ENCODE measurements around the gene KLC4.

The KLC4 gene

DNA sequence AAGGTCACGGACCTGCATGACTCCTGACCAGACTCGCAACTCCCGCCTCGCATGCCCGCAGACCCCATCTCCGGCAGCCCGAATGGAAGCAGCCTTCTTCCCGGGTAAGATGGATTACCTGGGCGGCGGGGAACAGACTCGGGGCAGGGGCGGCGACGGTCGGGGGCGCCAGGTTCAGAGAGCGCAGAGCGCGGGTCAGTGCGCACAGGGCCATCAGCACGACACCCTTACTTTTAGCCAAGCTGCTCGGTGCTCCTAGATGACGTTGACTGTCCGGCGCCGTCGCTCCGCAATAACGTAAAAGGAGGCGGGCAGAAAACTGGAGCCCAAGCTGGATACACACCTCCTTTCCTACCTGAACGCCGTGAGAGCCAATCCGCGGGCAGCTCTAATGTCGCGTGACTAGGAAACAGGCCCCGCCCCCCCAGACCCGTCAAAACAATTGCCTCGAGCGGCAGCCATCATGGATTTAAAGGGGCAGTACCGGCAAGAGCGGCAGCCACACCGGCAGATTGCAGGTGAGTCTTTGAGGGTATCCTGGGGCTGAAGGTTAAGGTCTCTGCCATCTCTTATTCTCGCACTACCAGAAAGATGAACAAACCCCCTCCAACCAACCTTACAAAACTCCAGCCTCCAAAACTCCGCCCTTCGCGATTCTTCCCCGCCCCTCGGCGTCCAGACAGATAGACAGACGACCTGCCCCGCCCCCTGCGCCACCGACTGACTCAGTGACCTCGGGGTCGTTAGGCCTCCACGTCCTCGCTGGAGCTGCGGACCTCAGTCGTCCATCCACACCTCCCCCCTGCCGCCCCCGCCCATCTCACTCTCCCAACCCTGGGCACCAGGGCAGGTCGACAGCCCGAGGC, at the start of gene KLC4, which contains the start of gene MRPL2:
Gene KLC4, plus strand, starts transcription at position 464 of the 866 bp plus-strand sequence. CDS start 1,705 bp downstream, outside the sequence.
Gene MRPL2, minus strand, starts transcription at position 267 of the 866 bp plus-strand sequence. Its CDS starts 53 bp downstream, at position 214.
- DNase-seq, result peak; percentile 98

DNA sequence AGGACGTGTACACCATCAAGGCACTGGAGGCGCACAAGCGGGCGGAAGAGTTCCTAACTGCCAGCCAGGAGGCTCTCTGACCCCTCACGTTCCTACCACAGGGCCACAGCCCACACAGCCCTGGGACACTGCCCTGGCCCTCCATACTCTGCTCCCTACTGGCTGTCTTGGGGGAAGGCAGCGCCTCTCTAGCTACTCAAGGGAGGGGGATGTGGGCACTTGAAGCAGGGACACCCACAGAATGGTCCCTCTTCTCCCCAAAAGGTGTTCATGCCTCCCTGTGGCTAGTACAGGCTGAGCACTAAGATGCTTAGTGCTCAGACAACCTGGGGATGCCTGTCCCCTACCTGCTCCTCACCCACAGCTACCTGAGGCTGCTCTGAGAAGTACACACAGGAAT, 48.2 kb upstream of the KLC4 start:
- DNase-seq, result no peak

DNA sequence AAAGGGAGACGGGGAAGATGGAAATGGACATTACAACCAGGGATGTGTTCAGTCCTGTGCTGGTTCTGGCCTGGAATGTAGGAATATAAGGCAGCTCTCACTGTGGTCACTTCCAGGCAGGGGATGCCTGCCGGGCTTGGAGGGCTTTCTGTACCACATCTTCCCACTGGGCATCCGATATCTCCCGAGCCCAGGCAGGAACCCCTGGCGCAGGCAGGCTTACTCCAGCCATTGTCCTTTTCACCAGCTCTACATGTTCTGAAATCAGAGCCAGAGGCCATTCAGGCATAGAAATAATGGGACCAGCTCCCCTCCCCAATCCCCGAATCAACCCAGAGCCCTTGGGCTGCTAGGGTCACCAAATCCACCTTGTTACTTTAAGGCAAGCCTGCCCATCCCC, 47.1 kb upstream of the KLC4 start:
- no peak for DNase-seq

DNA sequence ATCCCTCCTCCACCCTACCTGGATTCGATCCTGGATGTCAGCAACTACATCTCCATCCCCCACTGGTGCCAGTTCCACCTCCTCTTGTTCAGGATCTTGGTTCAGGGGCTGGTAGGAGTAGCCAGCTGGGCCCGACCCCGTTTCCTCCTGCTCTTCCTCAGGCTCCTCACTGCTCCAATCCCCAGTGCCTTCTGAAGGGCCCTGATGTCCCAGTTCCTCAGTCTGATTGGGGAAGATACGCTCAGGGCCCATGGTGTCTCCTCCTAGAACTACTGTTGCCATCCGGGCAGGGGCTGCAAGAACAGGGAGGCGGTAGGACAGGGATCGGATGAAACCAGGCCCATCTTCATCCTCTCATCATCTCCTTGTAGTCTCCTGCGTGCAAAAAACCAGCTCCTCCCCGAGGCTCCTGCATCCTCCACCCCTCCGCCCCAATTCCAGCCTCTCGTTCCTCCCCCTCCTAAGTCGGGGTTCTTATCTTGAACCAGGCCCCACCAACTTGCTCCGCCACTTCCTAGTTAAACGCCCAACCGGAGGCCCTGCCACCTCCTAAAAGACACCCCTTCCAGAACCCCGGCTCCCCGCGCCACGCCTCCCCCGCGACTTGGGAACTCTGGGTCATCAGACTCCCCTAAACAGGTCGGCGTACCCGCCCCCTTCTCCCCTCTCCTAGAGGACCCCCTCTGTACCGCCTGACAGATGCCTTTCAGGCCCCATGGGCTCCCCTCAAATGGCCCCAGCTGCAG, 46.2 kb upstream of the KLC4 start:
- no peak for DNase-seq

DNA sequence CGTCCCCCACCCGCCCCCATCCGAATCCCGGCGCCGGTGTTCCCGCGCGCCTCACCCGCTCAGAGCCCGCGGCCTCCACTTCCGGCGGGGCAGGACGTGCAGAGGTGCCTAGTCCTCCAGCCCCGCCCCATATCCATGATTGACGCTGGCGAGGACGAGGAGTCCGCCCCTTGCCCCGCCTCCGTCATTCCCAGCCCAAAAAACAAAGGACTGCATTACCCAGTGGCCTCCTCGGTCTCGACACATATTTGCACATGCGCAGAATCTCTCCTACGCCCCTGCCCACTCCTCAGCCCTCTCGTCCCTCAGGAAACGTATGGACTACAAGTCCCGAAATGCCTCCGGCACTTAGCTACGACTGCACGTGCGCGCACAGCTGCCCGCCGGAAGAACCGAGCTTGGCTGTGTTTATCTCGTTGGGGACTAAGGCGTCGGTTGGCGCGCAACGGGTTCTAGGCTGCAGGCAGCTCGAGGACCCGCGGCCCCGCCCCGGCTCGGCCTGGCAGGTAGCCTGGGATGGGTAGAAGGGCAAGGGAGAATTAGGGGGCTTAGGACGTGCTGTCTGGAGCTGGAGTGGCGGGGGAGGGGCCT, 45.5 kb upstream of the KLC4 start, which contains the start of the genes KLHDC3 and MEA1:
Gene KLHDC3, plus strand, starts transcription at position 407 of the 591 bp plus-strand sequence. CDS start 2,944 bp downstream, outside the sequence.
Gene MEA1, minus strand, starts transcription at position 104 of the 591 bp plus-strand sequence. CDS start 133 bp downstream, outside the sequence.
- peak; percentile 100 for DNase-seq

DNA sequence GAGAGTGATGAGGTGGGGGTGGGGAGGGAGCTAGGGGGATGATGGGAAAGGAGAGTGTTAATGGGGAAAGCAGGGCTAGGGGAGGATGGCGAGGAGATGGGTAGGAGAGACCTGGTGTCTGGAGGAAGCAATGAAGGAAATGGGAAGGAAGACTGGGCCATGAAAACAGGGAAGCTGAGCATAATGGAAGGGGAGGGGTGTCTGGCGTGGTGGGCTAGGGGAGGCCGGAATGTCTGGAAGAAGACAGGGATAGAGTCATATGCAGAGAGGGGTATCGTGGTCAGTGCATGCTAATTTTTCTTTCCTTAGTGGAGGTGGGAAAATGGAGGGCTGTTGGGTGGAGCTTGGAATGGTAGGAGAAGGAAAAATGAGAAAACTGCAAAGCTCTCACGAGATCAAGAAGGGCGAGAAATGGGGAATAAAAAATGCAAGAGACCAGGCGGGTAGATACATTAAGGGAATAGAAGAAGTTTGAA, 45.0 kb upstream of the KLC4 start:
- no peak for DNase-seq

DNA sequence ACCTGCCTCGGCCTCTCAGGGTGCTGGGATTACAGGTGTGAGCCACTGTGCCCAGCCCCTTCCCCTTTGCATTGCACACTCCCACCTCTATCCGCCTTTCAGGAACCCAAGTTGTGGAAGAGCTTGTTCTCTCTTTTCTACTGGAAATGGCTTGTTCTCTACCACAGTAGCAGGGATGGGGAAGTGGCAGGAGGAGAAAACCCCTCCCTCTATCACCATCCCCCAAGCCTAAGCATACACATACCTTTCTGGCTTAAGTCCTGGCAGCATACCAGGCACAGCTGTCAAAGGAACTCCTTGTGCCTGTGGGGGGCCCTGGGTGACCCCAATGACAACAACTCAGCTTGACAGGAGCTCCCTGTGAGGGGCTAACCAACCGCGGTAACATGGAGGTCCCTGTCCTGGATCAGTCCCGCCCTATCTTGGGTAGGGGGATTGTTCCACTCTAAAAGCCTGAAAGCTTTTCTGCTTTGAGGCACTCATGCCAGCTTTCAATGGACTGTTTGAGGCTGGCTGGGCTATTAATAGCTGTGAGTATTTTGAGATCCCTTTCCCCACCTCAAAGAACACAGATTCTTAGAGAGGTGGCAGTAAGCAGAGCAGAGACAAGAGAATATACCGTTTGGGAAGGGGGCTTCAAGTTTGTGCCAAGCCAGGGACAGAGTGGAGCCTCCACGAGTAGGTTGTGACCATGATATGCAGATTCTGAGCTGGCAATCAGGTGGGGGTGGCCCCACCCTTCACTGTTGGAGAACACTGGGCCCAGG, 43.1 kb upstream of the KLC4 start:
- DNase-seq, result no peak

DNA sequence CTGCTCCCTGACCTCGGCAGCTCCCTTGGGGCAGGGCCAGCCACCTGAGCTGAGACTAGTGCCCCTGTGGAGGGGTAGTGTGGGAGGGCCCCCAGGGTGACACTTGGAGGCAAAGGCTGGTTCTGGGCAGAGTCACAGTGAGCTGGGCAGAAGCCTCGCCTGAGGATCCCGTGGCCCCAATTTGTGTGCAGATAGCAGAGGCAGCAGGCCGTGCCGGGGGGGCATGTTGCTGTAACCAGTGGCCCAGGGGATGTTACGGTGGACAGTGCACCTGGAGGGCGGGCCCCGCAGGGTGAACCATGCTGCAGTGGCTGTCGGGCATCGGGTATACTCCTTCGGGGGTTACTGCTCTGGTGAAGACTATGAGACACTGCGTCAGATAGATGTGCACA, 42.5 kb upstream of the KLC4 start:
- DNase-seq, result no peak

DNA sequence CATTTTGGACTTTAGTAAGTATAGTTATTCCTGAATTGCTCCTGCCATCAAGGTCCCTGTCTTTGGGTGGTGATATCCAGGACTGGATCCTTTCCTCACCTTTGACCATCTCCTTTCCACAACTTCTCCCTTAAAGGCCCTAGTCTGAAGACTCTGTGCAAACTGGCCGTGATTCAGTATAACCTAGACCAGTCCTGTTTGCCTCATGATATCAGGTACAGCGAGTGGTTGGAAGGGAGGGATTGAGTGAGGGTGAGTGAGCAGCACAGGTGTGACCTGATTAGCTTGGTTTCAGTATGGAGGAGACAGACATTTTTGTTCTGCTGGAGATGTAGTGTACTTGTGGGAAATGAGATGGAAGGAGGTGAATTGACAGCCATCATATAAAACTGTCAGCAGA, 40.3 kb upstream of the KLC4 start:
- DNase-seq, result no peak

DNA sequence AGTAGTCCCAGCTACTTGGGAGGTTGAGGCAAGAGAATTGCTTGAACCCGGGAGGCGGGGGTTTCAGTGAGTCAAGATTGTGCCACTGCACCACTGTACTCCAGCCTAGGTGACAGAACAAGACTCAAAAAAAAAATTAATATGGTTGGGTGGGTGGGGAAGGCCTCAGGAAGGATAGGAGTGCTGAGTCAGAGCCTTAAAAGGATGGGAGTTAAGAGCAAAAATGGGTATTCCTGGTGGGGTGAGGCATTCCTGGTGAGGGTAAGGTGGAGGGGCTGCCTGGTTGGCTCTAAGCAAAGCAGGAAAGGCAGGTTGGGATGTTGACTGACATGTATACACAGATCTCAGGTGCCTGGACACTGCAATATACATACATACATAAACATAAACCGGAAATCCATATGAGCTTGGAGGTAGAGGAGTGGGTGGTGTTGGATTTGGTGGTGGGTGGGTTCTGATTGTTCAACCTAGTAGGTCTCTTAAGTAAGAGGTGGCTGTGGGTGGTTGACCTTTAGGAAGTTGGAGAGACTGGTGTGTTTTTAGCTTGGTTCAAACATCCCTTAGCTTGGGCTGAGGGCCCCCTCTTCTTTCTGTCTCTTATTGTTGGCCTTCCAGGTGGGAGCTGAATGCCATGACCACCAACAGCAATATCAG, 39.3 kb upstream of the KLC4 start:
- no peak for DNase-seq

DNA sequence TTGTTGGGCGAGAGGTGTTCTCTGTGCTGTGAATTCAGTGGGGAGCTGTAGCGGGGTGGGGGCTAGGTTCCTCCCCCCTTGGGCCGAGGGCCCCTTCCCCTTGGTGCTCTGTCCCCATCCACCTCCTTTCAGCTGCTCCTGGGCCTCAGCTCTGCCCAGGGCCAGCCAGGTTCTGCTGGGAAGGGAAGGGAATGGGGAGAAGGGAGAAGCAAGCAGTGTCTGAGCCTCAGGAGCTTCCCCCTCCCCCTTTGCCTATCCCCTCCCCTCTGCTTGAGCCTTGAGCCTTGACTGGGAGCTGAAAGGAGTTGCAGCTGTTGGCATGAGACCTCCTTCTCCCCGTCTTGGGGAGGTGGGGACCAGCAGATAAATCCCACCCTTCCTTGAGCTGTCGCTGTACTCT, 38.6 kb upstream of the KLC4 start:
- DNase-seq, result no peak

DNA sequence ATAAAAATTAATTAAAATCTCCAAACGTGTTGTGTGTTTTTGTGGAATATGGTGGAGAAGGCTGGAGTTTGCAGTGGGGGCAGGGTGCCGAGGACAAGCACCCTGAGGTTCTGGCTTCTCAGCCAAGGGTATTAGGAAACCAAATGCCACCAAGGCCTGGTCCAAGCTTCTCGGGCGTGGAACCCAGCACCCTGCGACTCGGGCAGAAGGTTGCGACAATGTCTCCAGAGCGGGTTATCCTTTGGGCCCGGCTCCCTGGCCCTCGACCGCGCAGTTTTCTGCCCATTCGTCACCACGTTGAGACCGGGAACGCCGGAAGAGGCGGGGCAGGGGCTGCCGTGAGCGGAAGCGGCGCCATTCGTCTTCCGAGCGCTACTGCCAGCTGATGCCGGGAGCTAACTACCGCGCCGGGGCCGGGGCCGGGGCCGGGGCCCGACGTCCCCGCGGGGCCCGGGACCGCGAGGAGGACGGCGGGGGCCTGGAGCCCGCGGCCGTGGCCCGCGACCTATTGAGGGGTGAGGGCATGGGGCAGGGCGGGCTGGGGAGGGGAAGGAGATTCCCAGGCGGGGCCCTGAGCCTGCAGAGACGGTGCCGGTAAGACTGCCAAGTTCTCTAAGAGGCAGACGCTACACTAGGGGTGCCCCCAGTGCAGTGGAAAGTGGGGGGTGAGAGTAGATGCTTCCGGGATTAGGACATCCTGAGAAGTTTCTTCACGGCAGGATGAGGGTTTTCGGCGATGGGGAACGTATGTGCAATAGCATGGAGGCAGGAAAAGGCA, 38.0 kb upstream of the KLC4 start, which contains the start of gene RRP36:
Gene RRP36, plus strand, starts transcription at position 354 of the 778 bp plus-strand sequence. Its CDS starts 32 bp downstream, at position 386.
- DNase-seq, result peak; percentile 65

DNA sequence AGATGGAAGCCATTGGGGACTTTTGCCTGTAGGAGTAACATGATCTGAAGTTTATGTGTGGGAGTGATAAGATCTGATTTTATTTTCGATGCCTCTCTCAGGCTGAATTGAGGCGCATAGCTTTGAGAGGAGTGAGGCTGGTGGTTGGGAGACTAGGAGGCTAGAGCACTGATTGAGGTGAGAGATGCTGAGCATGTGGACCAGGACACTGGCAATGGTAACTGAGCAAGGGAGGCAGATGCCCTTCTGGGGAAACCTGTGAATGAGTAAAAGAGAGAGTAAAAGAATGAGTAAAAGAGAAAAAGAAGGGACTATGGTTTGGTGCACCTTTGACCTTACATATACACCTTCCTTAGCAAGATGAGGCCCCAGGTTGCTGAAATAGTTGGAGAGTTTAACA, 35.0 kb upstream of the KLC4 start:
- DNase-seq, result no peak

DNA sequence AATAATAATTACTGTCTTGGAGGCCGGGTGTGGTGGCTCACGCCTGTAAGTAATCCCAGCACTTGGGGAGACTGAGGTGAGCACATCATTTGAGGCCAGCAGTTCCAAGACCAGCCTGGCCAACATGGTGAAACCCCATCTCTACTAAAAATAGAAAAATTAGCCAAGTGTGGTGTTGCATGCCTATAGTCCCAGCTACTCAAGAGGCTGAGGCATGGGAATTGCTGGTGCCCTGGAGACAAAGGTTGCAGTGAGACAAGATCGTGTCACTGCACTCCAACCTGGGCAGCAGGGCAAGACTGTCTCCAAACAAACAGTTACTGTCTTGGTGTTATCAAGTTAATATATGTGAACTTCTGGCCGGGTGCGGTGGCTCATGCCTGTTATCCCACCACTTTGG, 33.1 kb upstream of the KLC4 start:
- DNase-seq, result no peak

DNA sequence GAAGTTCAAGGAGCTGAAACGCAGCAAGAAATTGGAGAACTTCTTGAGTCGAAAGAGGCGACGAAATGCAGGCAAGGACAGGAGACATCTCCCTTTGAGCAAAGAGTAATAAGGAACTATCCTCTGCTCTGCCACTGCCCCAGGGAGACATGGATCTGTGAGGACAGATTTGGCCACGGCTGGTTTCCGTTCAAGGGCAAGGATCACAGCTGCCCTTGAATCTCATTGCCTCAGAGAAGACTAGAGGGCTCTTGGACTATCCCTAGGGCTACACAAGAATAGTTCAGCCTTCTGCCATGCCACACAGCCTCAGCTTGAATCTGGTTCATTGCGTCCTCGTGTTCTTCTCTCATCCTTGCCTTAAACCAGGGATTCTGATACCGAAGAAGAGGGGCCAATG, 30.3 kb upstream of the KLC4 start:
- DNase-seq, result no peak

DNA sequence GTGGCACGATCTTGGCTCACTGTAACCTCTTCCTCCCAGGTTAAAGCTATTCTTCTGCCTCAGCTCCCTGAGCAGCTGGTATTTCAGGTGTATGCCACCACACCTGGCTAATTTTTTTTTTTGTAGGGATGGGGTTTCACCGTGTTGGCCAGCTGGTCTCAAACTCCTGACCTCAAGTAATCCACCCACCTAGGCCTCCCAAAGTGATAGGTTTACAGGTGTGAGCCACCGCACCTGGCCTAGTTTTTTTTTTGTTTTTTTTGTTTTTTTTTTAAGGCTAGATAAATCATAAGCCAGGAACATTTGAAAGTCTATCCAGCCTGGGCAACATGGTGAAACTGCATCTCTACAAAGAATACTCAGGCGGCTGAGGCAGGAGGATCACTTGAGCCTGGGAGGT, 27.1 kb upstream of the KLC4 start:
- DNase-seq, result no peak

DNA sequence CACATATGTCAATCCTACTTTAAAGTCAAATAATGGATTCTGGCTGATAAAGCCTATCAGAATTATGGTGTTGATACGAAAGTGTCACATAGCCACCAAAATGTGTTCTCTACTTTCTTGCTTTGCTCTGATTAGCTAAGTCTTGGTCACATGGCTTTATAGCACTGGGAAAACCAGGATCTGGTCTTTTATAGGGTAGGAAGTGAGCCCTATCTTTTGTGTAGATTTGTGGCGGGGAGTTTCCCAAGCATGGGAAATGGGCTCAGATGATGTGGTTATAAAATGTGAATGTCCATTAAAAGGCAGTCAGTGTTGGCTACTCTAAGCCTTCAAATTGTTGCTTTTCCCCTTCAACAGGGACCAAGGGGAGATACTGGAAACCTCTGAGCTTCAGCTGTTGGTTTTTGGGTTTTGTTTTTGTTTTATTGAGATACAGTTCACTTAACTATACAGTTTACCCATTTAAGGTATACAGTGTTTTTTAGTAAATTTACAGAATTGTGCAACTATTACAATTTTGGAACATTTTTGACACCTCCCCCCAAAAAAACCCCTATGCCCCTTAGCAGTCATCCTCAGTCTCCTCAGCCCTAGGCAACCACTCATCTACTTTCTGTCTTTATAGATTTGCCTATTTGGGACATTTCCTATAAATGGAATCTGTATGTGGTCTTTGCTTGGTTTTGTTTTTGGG, 25.8 kb upstream of the KLC4 start:
- DNase-seq, result no peak

DNA sequence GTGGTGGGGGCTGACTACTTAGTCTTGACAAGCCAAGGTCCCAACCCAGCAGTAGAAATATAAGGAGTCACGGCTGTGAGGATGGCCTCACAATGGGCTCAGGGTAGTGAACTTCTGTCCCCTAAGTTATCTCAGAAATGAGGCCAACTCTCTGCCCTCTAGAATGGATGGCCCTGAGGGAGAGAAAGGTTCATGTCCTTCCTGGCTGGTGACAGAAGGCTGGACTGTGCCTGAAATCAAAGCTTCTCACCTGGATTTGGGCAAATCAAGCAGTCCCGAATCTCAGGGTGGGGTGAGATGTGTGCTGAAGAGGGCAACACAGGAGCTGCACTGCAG, 25.3 kb upstream of the KLC4 start:
- DNase-seq, result no peak

DNA sequence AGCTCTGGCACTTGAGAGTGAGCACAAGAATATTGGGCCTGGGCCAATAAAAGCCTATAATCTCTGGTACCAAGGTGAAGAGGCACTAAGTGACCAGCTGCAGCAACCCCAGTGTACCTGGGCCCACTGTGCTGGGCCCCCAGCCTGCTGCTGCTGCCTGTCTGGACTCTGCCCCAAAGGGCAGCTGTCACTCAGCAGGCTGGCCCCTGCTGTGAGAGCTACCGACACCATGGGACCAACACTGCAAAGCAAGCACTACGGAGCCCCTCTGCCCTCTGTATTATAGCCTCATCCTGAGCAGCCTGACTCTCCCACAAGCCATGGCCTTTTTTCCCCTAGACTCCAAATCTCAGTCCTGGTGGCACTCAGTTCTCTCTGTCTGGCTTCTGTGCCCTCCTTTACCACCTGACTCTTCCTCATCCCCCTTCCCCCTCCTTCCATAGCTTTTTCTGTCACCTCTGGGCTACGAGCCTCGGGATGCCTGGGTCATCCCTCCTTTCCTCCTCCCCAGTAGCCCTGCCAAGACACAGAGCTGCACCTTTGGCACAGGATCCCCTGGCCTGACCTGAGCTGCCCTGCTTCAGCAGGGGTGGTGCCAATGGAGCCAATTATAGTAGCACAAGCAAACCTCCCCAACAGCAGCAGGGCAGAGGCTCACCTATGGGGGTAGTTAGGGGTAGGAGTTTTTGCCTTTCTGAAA, 23.8 kb upstream of the KLC4 start:
- DNase-seq, result no peak

DNA sequence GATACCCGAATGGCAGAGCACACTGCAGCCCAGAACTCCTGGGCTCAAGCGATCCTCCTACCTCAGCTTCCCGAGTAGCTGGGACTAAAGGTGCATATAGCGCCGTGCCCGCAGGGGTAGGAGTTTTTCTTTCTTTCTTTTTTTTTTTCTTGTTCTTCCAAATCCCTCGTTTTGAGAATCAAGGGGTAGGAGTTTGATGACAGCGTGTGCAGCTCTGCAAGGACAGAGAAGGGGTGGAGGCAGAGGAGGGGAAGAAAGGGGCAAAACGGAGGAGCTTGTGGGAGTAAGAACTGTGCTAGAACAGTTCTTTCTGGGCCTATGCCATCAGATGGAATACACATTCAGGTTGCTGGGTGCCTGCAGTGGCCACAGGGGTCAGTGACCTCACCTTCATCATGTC, 22.7 kb upstream of the KLC4 start:
- DNase-seq, result no peak
